Astrocyte of the cerebellum (primary cell): Measurements from ENCODE around the gene HAUS3.

Experiments
- DNase-seq: peaks from one replicate; pipeline ENCODE4 v3.0.0-alpha.2; 2011; ENCODE audit warnings: low read depth
- H3K4me3 ChIP-seq: 2 replicates; pipeline ENCODE4 v1.5.1; 2011; ENCODE audit warnings: mild to moderate bottlenecking, low read depth, low read length, moderate library complexity
- CTCF ChIP-seq: IDR thresholded peaks from 2 replicates; pipeline ENCODE4 v1.5.1; 2012; ENCODE audit warnings: low read length, low read depth, moderate library complexity, mild to moderate bottlenecking; ENCODE audit errors: missing control alignments
- in situ Hi-C: cut with HindIII; loops from 2 replicates; pipeline ENCODE4 v1.10.0; 2017; ENCODE audit warnings: low sequenced_read_pairs

Gene HAUS3

DNA sequence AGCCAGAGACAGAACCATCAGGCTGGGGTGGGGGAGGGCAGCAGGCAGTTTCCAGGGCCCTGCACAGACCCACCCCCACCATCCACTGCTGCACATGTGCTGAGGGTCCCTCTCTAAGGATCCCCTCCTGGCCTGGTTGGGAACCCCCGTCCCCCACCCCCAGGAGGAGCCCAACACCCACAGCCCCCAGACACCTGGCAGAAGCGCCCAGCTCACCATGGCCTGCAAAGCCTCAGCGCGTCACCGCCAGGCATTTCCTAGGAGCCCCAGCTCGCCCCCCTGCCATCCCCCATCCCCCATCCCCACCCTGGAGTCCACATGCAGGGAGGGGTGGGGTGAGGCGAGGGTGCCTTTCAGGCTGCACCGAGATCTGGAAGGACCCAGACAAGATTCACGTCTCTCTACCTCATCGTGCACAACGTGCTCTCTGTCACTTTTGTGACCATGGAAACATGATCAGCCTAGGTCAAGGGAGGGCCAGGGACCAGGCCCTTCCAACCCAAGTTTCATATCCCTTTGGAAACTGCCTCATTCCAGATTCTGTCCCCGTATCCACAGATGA is 10.7 kb upstream of the HAUS3 start:
- no peak for DNase-seq
- in situ Hi-C loops: no loop called here
- TF ChIP-seq CTCF: no peak
- no peak overlapping the region for H3K4me3 ChIP-seq

DNA sequence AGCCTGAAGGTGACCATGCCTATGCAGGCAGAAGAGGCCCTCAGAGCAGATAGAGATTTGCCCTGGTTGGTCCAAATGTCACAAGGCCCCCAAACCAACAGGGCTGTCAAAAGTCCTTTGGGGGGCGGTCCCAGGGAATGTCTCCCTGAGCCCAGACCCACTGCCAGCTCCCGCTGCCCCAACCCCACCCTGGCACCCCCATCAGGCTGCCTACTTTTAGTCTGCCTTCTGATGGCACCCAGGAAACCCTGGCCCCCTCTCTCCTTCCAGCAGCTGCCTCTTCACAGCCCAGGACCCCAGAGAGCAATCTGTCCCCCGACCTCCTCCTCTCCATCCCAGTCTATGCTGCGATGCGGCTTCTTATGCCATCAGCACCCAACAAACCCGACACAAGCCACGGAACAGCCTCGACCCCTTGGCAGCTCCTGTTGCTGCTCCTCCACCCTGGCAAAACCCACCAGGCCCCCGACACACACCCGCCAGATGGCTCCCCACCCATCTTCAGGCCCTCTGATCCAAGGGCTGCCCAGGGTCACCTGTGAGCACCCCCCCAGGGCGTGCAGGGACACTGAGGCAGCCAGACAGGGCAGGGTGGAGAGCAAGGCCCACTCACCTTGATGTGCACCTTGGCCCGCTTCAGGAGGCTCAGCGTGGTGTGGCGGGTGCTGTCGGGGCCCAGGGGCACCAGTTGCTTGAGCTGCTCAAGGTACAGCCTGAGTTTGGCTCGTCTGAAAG is 10.0 kb upstream of the HAUS3 start:
- in situ Hi-C loops: no loop called here
- no peak for TF ChIP-seq CTCF
- DNase-seq: no peak
- no peak overlapping the region for H3K4me3 ChIP-seq

GRCh38 chr4:2251073-2251794 is 9.3 kb upstream of the HAUS3 start:
- DNase-seq: no peak
- in situ Hi-C loops: no loop called here
- H3K4me3 ChIP-seq: no peak overlapping the region
- no peak for TF ChIP-seq CTCF

DNA sequence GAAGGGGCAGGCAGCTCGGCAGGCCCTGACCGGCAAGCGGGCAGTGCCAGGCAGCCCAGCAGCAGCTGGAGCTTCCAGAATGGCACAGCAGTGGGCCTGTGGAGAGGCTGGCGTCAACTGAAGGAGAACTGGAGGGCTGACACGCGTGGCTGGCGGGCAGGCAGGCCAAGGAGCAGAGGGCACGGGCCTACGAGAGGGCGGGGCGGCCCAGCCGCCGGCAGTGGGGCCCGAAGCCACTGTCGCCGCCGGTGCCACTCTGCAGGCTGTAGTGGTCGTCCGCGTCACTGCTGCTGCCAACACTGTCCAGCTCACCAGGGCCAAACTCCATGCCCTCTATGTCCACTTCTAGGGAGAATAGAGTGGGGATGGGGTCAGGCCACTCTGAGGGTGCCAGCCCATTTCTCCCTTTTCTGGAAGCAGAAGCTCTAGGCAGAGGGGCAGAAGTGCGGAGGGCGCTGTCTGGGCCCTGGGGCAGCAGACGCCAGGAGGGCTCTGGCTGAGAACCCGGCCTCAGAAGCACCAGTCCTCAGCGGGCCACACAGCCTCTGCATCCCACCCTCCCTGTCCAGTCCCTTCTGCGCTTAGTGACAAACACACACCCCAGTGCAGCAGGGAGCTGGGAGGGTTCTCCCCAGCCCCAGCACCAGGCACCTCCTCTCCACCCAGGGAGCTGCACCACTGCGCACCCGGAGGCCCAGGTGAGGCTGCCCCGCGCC is 8.6 kb upstream of the HAUS3 start:
- no peak for DNase-seq
- no peak overlapping the region for H3K4me3 ChIP-seq
- in situ Hi-C loops: no loop called here
- TF ChIP-seq CTCF: no peak

GRCh38 chr4:2249526-2250356 is 7.8 kb upstream of the HAUS3 start:
- no peak overlapping the region for H3K4me3 ChIP-seq
- in situ Hi-C loops: loop anchor here (10.0 kb wide), 2 partner anchors 75 to 385 kb away; no protein-coding TSS in a partner anchor
- no peak for TF ChIP-seq CTCF
- no peak for DNase-seq

- no peak for DNase-seq
- no peak for TF ChIP-seq CTCF
- in situ Hi-C loops: loop anchor here (10.0 kb wide), 2 partner anchors 76 to 386 kb away; no protein-coding TSS in a partner anchor
- H3K4me3 ChIP-seq: no peak overlapping the region
Measured at GRCh38 chr4:2248821-2249261, 6.9 kb upstream of the HAUS3 start.
